HL-60 (cell line): ENCODE results near the gene RHBG.
A peak's percentile ranks its signal among the peaks of the same experiment; 100 is the strongest.

Source experiments
- DNase-seq, 2 experiments: peaks; one replicate each; pipeline ENCODE4 v3.0.0-alpha.2; 2010 to 2020; ENCODE audit warnings: low read depth in 1 of 2, low spot score in 1 of 2
- H3K27ac ChIP-seq: fragments of 250-450 bp; sonication (Bioruptor Pico); replicated peaks from 2 replicates; pipeline ENCODE4 v1.5.1; 2020; ENCODE audit warnings: mild to moderate bottlenecking, moderate library complexity
- H3K27me3 ChIP-seq: fragments of 250-450 bp; sonication (Bioruptor Pico); 2 replicates; pipeline ENCODE4 v1.5.1; 2021; ENCODE audit warnings: mild to moderate bottlenecking, moderate library complexity; ENCODE audit not compliant: insufficient read depth, poor library complexity, severe bottlenecking
- H3K4me3 ChIP-seq: replicated peaks from 2 replicates; pipeline ENCODE4 v1.5.1; 2011; ENCODE audit warnings: mild to moderate bottlenecking, control low read depth, low read length; ENCODE audit not compliant: insufficient read depth
- GABPA ChIP-seq: IDR thresholded peaks from 2 replicates; pipeline ENCODE4 v1.6.1; 2012; ENCODE audit warnings: low read depth
- POLR2AphosphoS5 ChIP-seq: IDR thresholded peaks from 2 replicates; pipeline ENCODE4 v1.6.1; 2012; ENCODE audit warnings: low read depth
- SPI1 ChIP-seq: IDR thresholded peaks from 2 replicates; pipeline ENCODE4 v1.6.1; 2012; ENCODE audit warnings: low read depth, mild to moderate bottlenecking, borderline replicate concordance
- TF ChIP-seq, protein P1 (sequence below): IDR thresholded peaks from 2 replicates; pipeline ENCODE4 v1.6.1; 2012; ENCODE audit warnings: low read depth; ENCODE audit not compliant: insufficient replicate concordance
- TF ChIP-seq, protein P2 (sequence below): IDR thresholded peaks from one replicate; pipeline ENCODE4 v1.5.1; 2011; ENCODE audit warnings: low read length, control low read depth, inconsistent platforms; ENCODE audit not compliant: insufficient read depth

RHBG gene

DNA sequence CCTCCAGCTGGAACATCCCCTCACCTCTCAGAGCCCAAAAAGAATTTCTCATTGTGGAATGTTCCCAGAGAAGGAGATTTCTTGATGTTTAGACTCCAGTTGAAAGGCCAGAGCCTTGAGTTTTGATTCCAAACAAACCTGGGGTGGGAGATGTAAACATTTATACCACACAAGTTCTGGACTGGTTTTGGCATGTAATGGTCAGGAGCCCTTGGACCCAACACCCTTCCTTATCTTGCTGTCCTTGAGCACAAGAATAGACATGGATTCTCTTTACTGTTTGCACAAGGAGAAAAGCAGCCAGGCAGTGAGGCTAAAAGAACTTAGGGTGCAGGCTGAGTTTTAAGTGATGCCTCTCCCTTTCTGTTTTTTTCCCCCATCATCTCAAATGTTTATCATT lies 4.5 kb downstream of the RHBG start:
- Histone ChIP-seq H3K27ac (no peak overlapping the region), H3K27me3 (no peaks in the 10 kb centered on the region), H3K4me3 (no peak overlapping the region)
- DNase-seq = no peak
- TF ChIP-seq, protein P1, sequence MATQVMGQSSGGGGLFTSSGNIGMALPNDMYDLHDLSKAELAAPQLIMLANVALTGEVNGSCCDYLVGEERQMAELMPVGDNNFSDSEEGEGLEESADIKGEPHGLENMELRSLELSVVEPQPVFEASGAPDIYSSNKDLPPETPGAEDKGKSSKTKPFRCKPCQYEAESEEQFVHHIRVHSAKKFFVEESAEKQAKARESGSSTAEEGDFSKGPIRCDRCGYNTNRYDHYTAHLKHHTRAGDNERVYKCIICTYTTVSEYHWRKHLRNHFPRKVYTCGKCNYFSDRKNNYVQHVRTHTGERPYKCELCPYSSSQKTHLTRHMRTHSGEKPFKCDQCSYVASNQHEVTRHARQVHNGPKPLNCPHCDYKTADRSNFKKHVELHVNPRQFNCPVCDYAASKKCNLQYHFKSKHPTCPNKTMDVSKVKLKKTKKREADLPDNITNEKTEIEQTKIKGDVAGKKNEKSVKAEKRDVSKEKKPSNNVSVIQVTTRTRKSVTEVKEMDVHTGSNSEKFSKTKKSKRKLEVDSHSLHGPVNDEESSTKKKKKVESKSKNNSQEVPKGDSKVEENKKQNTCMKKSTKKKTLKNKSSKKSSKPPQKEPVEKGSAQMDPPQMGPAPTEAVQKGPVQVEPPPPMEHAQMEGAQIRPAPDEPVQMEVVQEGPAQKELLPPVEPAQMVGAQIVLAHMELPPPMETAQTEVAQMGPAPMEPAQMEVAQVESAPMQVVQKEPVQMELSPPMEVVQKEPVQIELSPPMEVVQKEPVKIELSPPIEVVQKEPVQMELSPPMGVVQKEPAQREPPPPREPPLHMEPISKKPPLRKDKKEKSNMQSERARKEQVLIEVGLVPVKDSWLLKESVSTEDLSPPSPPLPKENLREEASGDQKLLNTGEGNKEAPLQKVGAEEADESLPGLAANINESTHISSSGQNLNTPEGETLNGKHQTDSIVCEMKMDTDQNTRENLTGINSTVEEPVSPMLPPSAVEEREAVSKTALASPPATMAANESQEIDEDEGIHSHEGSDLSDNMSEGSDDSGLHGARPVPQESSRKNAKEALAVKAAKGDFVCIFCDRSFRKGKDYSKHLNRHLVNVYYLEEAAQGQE = no peak
- TF ChIP-seq SPI1 = no peak
- no peak for TF ChIP-seq GABPA
- no peak for TF ChIP-seq POLR2AphosphoS5
- TF ChIP-seq, protein P2, sequence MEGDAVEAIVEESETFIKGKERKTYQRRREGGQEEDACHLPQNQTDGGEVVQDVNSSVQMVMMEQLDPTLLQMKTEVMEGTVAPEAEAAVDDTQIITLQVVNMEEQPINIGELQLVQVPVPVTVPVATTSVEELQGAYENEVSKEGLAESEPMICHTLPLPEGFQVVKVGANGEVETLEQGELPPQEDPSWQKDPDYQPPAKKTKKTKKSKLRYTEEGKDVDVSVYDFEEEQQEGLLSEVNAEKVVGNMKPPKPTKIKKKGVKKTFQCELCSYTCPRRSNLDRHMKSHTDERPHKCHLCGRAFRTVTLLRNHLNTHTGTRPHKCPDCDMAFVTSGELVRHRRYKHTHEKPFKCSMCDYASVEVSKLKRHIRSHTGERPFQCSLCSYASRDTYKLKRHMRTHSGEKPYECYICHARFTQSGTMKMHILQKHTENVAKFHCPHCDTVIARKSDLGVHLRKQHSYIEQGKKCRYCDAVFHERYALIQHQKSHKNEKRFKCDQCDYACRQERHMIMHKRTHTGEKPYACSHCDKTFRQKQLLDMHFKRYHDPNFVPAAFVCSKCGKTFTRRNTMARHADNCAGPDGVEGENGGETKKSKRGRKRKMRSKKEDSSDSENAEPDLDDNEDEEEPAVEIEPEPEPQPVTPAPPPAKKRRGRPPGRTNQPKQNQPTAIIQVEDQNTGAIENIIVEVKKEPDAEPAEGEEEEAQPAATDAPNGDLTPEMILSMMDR = no peak

DNA sequence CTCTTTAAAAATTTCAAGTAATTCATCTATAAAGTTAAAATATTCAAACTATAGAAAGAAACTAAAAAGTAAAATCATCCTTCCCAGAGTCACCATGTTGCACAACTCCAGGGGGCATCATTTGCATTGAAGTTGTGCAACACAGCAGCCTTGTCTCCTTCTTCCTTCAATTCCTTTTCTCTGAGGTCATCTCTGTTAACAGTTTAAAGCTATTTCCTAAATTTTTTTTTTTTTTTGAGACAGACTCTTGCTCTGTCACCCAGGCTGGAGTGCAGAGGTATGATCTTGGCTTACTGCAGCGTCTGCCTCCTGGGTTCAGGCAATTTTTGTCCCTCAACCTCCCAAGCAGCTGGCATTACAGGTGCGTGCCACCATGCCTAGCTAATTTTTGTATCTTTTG lies 7.1 kb downstream of the RHBG start:
- H3K27ac ChIP-seq = no peak overlapping the region
- H3K27me3 ChIP-seq = no peaks in the 10 kb centered on the region
- peak in 1 of 2 experiments; percentile 47 for DNase-seq
- no peak overlapping the region for H3K4me3 ChIP-seq
- TF ChIP-seq, protein P2 = no peak
- TF ChIP-seq, protein P1 = no peak
- no peak for TF ChIP-seq POLR2AphosphoS5
- TF ChIP-seq SPI1 = no peak
- TF ChIP-seq GABPA = no peak

DNA sequence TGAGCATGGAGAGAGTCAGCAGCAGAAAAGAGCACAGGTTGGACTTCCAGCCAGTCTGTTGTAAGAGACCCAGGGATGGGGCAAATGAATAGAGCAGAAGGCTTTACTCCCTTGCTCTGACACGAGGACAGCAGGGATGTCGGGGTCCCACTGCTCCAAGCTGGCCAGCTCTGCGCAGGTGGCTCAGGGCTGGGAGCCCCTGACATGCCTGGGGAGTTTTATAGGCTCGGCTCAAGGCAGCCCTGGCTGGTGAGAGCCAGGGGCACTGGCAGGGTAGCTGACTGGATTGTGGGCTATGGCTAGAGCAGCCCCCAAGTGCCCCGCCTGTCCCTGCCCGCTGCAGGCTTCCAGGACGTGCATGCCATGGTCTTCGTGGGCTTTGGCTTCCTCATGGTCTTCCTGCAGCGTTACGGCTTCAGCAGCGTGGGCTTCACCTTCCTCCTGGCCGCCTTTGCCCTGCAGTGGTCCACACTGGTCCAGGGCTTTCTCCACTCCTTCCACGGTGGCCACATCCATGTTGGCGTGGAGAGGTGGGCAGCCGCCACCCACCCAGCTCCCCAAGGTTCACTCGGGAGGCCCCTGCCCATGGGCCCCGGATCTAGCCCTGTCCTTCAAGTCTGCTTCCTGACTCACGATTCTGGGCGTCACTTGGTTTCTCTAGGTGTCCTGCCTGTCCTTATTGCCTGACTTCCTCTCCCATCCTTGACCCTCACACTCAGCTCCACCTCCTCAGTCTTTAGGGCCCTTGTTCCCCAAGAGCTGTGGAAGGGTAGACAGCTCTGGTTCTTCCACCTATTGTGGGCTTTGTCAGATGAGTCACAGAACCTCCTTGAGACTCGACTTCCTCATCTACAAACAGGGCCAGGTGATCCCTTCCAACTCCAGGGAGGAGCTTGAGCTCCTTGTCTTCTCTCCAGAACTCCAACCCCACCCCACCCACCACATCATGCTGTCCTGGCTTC lies 8.2 kb downstream of the RHBG start:
- no peaks in the 10 kb centered on the region for H3K27me3 ChIP-seq
- H3K4me3 ChIP-seq = no peak overlapping the region
- H3K27ac ChIP-seq = no peak overlapping the region
- peak; percentile 53 to 86 for DNase-seq
- TF ChIP-seq SPI1 = peak; percentile 36; the same call in 1 of the 2 replicates
- TF ChIP-seq, protein P2 = no peak

DNA sequence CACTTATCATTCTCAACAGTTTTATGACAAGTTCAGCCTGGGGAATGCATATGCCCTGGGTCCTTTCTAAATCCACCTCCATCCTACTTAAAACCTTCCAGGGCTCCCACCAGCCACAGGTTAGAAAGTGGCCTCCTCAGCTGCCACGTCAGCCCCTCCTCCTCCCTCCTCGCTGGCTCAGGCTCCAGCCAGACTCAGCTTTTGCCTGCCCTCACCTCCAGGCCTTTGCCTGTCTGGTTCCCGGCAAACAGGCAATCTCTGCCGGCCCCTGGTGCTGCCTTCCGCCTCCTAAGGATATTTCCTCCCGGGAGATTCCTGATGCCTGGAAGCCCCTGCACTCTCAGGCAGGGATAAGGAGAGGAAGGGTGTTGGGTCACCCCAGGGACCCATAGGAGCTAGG lies 9.5 kb downstream of the RHBG start:
- Histone ChIP-seq H3K27me3 (no peaks in the 10 kb centered on the region), H3K4me3 (no peak overlapping the region), H3K27ac (no peak overlapping the region)
- DNase-seq = no peak
- TF ChIP-seq SPI1 = no peak
- TF ChIP-seq, protein P1 = no peak
- TF ChIP-seq POLR2AphosphoS5 = no peak
- TF ChIP-seq, protein P2 = no peak
- no peak for TF ChIP-seq GABPA
